HepG2 (cell line): ENCODE measurements around the gene HNRNPC. TPM values are rescaled to one million over a fixed set of nuclear protein-coding genes. Genes with fewer than 3 reads are reported as not detected.

Experiments used
- AGO1 ChIP-seq: fragments of 200-400 bp; formaldehyde crosslinking; IDR thresholded peaks from 2 replicates; pipeline ENCODE4 v1.6.1; 2017; ENCODE audit warnings: mild to moderate bottlenecking, low read depth, low read length, moderate library complexity; ENCODE audit not compliant: poor library complexity, severe bottlenecking
- HOXA3 ChIP-seq: sonication (generic); formaldehyde crosslinking; IDR thresholded peaks from 2 replicates; pipeline ENCODE4 v1.5.0; 2020; ENCODE audit warnings: missing genetic modification reagents
- MED1 ChIP-seq: sonication (generic); formaldehyde crosslinking; IDR thresholded peaks from 2 replicates; pipeline ENCODE4 v1.4.0; 2020; ENCODE audit warnings: missing genetic modification reagents
- NCOA2 ChIP-seq: sonication (generic); formaldehyde crosslinking; IDR thresholded peaks from 2 replicates; pipeline ENCODE4 v1.8.0; 2022; ENCODE audit warnings: inconsistent platforms
- NFKB2 ChIP-seq: sonication (generic); formaldehyde crosslinking; IDR thresholded peaks from 2 replicates; pipeline ENCODE4 v1.4.0; 2020; ENCODE audit warnings: missing genetic modification reagents, borderline replicate concordance
- SMAD9 ChIP-seq: sonication (generic); formaldehyde crosslinking; IDR thresholded peaks from 2 replicates; pipeline ENCODE4 v1.5.1; 2020; ENCODE audit warnings: mild to moderate bottlenecking, missing genetic modification reagents
- STAG1 ChIP-seq: sonication (generic); formaldehyde crosslinking; IDR thresholded peaks from 2 replicates; pipeline ENCODE4 v1.4.0; 2020; ENCODE audit warnings: missing genetic modification reagents
- TMF1 ChIP-seq: sonication (generic); formaldehyde crosslinking; IDR thresholded peaks from 2 replicates; pipeline ENCODE4 v1.8.1; 2022; ENCODE audit warnings: low read depth, missing genetic modification reagents
- ZBTB3 ChIP-seq: sonication (generic); formaldehyde crosslinking; IDR thresholded peaks from 2 replicates; pipeline ENCODE4 v1.4.0; 2020; ENCODE audit warnings: low read depth, mild to moderate bottlenecking, moderate library complexity, missing genetic modification reagents, borderline replicate concordance
- ZNF703 ChIP-seq: sonication (generic); formaldehyde crosslinking; IDR thresholded peaks from 2 replicates; pipeline ENCODE4 v1.5.1; 2020; ENCODE audit warnings: missing genetic modification reagents, mild to moderate bottlenecking, moderate library complexity, borderline replicate concordance
- polyA plus RNA-seq, 8 experiments: library from polyadenylated mRNA; depleted of rRNA in 3 of 8; stranded (reverse) in 7 of 8; unstranded in 1 of 8; fragments of >200 nt; fragmentation: Illumina TruSeq in 4 of 8; extraction: Trizol in 4 of 8; gene quantifications; 2 replicates each; pipeline versions ENCODE4 v1.2.1 to v1.2.3, GENCODE V29; 2011 to 2016; ENCODE audit warnings: low read depth in 4 of 8, missing spikeins in 1 of 8, mixed read lengths in 1 of 8; ENCODE audit not compliant: insufficient read depth in 1 of 8
- total RNA-seq, 5 experiments: library from RNA; depleted of rRNA; stranded (reverse); fragments of >200 nt; fragmentation: Illumina TruSeq; extraction: Trizol; gene quantifications; 2 replicates each; pipeline ENCODE4 v1.2.3, GENCODE V29; 2016; ENCODE audit warnings: low read depth in 1 of 5
- TF ChIP-seq, protein P1 (sequence below): sonication (generic); formaldehyde crosslinking; conservative IDR thresholded peaks from 2 replicates; pipeline ENCODE4 v1.8.0; 2022; ENCODE audit warnings: mild to moderate bottlenecking, moderate library complexity, missing genetic modification reagents
- TF ChIP-seq, protein P2 (sequence below): sonication (generic); formaldehyde crosslinking; IDR thresholded peaks from 2 replicates; pipeline ENCODE4 v1.5.1; 2020; ENCODE audit warnings: mild to moderate bottlenecking, missing genetic modification reagents, moderate library complexity
- TF ChIP-seq, protein P3 (sequence below): sonication (generic); formaldehyde crosslinking; IDR thresholded peaks from 2 replicates; pipeline ENCODE4 v1.5.1; 2020; ENCODE audit warnings: missing genetic modification reagents, mild to moderate bottlenecking, borderline replicate concordance
- TF ChIP-seq, protein P4 (sequence below): sonication (generic); formaldehyde crosslinking; IDR thresholded peaks from 2 replicates; pipeline ENCODE4 v1.4.0; 2020; ENCODE audit warnings: missing genetic modification reagents
- TF ChIP-seq, protein P5 (sequence below): sonication (generic); formaldehyde crosslinking; IDR thresholded peaks from 2 replicates; pipeline ENCODE4 v1.5.1; 2020; ENCODE audit warnings: missing genetic modification reagents, mild to moderate bottlenecking, borderline replicate concordance
- TF ChIP-seq, protein P6 (sequence below): sonication (generic); formaldehyde crosslinking; IDR thresholded peaks from 2 replicates; pipeline ENCODE4 v1.4.0; 2020; ENCODE audit warnings: missing genetic modification reagents

HNRNPC gene
- total and polyA plus RNA-seq, 2 of the 13 experiments (the other 11 are each of a cell fraction or from before 2014, with no cell fraction given) = 628 to 1,099 TPM

DNA sequence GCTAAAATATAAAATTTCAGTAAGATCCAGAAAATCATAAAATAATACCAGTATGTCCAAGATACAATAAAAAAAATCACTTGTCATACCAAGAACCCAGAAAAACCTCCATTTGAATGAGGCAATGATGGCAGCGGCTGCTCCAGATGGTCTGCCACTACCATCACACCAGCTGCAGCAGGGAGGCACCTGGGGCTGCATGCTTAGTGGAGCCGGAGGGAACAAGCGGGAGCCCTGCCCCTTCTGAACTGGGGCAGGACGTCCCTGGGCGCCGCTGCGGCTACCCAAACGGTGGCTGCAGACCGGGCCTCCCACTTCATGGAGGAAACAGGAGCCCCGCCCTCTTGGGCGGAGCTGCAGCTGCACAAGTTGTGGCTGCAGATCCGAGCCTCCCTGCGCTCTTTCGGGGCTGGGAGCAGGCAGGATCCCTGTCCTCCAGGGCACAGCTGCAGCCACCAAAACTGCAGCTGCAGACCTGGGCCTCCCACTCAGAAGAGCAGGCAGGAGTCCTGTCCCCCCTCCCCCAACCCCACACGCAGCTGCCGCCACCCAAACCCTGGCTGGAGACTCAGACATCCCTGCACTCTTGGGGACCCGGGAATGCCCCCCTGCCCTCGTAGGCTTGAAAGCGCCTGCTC lies 77.3 kb downstream of the HNRNPC start (continued):
- peak; percentile 43 for TF ChIP-seq AGO1
- TF ChIP-seq, protein P1, sequence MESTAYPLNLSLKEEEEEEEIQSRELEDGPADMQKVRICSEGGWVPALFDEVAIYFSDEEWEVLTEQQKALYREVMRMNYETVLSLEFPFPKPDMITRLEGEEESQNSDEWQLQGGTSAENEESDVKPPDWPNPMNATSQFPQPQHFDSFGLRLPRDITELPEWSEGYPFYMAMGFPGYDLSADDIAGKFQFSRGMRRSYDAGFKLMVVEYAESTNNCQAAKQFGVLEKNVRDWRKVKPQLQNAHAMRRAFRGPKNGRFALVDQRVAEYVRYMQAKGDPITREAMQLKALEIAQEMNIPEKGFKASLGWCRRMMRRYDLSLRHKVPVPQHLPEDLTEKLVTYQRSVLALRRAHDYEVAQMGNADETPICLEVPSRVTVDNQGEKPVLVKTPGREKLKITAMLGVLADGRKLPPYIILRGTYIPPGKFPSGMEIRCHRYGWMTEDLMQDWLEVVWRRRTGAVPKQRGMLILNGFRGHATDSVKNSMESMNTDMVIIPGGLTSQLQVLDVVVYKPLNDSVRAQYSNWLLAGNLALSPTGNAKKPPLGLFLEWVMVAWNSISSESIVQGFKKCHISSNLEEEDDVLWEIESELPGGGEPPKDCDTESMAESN (CRISPR knock-in tag) = 0 out of 2 replicates have a peak, but pooled peaks have one; percentile 19
- TF ChIP-seq NCOA2 (CRISPR knock-in tag) = peak; percentile 28; the same call in 1 of the 2 replicates
- TF ChIP-seq, protein P2, sequence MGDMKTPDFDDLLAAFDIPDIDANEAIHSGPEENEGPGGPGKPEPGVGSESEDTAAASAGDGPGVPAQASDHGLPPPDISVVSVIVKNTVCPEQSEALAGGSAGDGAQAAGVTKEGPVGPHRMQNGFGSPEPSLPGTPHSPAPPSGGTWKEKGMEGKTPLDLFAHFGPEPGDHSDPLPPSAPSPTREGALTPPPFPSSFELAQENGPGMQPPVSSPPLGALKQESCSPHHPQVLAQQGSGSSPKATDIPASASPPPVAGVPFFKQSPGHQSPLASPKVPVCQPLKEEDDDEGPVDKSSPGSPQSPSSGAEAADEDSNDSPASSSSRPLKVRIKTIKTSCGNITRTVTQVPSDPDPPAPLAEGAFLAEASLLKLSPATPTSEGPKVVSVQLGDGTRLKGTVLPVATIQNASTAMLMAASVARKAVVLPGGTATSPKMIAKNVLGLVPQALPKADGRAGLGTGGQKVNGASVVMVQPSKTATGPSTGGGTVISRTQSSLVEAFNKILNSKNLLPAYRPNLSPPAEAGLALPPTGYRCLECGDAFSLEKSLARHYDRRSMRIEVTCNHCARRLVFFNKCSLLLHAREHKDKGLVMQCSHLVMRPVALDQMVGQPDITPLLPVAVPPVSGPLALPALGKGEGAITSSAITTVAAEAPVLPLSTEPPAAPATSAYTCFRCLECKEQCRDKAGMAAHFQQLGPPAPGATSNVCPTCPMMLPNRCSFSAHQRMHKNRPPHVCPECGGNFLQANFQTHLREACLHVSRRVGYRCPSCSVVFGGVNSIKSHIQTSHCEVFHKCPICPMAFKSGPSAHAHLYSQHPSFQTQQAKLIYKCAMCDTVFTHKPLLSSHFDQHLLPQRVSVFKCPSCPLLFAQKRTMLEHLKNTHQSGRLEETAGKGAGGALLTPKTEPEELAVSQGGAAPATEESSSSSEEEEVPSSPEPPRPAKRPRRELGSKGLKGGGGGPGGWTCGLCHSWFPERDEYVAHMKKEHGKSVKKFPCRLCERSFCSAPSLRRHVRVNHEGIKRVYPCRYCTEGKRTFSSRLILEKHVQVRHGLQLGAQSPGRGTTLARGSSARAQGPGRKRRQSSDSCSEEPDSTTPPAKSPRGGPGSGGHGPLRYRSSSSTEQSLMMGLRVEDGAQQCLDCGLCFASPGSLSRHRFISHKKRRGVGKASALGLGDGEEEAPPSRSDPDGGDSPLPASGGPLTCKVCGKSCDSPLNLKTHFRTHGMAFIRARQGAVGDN (CRISPR knock-in tag) = peak; percentile 70
- TF ChIP-seq, protein P3, sequence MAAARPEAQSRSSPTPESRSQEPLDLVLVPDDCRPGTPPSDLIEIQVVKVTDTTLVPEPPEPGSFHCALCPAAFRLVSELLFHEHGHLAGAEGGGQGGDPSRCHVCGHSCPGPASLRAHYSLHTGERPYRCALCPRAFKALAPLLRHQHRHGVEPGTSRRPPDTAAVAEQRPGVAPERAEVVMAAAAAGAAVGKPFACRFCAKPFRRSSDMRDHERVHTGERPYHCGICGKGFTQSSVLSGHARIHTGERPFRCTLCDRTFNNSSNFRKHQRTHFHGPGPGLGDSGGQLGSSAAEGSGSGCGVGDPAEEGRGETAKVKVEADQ (CRISPR knock-in tag) = no peak
- TF ChIP-seq SMAD9 (CRISPR knock-in tag) = no peak
- 0 out of 2 replicates have a peak, but pooled peaks have one; percentile 18 for TF ChIP-seq TMF1 (CRISPR knock-in tag)
- no peak for TF ChIP-seq ZBTB3 (CRISPR knock-in tag)
- 0 out of 2 replicates have a peak, but pooled peaks have one; percentile 30 for TF ChIP-seq MED1 (CRISPR knock-in tag)
- TF ChIP-seq, protein P4, sequence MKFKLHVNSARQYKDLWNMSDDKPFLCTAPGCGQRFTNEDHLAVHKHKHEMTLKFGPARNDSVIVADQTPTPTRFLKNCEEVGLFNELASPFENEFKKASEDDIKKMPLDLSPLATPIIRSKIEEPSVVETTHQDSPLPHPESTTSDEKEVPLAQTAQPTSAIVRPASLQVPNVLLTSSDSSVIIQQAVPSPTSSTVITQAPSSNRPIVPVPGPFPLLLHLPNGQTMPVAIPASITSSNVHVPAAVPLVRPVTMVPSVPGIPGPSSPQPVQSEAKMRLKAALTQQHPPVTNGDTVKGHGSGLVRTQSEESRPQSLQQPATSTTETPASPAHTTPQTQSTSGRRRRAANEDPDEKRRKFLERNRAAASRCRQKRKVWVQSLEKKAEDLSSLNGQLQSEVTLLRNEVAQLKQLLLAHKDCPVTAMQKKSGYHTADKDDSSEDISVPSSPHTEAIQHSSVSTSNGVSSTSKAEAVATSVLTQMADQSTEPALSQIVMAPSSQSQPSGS (CRISPR knock-in tag) = peak; percentile 53; the same call in 1 of the 2 replicates
- TF ChIP-seq, protein P5, sequence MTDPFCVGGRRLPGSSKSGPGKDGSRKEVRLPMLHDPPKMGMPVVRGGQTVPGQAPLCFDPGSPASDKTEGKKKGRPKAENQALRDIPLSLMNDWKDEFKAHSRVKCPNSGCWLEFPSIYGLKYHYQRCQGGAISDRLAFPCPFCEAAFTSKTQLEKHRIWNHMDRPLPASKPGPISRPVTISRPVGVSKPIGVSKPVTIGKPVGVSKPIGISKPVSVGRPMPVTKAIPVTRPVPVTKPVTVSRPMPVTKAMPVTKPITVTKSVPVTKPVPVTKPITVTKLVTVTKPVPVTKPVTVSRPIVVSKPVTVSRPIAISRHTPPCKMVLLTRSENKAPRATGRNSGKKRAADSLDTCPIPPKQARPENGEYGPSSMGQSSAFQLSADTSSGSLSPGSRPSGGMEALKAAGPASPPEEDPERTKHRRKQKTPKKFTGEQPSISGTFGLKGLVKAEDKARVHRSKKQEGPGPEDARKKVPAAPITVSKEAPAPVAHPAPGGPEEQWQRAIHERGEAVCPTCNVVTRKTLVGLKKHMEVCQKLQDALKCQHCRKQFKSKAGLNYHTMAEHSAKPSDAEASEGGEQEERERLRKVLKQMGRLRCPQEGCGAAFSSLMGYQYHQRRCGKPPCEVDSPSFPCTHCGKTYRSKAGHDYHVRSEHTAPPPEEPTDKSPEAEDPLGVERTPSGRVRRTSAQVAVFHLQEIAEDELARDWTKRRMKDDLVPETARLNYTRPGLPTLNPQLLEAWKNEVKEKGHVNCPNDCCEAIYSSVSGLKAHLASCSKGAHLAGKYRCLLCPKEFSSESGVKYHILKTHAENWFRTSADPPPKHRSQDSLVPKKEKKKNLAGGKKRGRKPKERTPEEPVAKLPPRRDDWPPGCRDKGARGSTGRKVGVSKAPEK = peak; percentile 49; the same call in 1 of the 2 replicates
- TF ChIP-seq ZNF703 = no peak
- peak; percentile 74 for TF ChIP-seq HOXA3 (CRISPR knock-in tag)
- TF ChIP-seq STAG1 (CRISPR knock-in tag) = peak; percentile 22; the same call in 1 of the 2 replicates
- TF ChIP-seq NFKB2 = peak; percentile 85; the same call in 1 of the 2 replicates
- TF ChIP-seq, protein P6, sequence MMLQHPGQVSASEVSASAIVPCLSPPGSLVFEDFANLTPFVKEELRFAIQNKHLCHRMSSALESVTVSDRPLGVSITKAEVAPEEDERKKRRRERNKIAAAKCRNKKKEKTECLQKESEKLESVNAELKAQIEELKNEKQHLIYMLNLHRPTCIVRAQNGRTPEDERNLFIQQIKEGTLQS (CRISPR knock-in tag) = no peak
